ENCODE measurements around the gene DUOX2.
"Not testable (repeated sequence)": the region's sequence is repeated elsewhere in the genome, so short reads cannot be mapped to it uniquely, and the experiment has no call there.

DUOX2 gene

DNA sequence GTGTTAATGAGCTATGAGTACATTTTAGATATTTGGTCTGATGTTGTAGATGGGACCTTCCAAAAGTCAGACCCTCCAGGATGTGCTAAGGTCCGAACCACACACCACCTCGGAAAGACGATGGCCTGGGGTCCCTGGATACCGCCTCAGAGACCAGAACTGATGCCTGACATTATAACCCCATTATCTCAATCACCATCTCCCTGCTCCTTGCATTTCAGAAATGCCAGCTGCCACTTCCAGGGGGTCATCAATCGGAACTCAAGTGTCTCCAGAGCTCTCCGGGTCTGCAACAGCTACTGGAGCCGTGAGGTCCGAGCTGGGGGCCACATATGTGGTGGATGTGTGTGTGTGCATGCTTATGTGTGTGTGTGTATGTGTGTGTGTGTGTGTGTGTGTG is 23.7 kb upstream of the DUOX2 start:
- no peak overlapping the region for H3K4me2 ChIP-seq (ENCODE audit: low read depth, low read length, poor library complexity, severe bottlenecking)
- no peaks in the 10 kb centered on the region for H4K20me1 ChIP-seq (ENCODE audit: insufficient read depth, low read length, poor library complexity, severe bottlenecking)
- no peaks in the 10 kb centered on the region for H3K27me3 ChIP-seq (ENCODE audit: insufficient read depth, low read length, poor library complexity, severe bottlenecking)
- no peak overlapping the region for H3K4me3 ChIP-seq (ENCODE audit: low read length, poor library complexity, severe bottlenecking)
- H3K79me2 ChIP-seq (ENCODE audit: insufficient read depth, low read length) = no peaks in the 10 kb centered on the region
- no peak overlapping the region for H2AFZ ChIP-seq (ENCODE audit: low read length)
- no peaks in the 10 kb centered on the region for H3F3A ChIP-seq (ENCODE audit: low read depth)
- no peak overlapping the region for H3K9ac ChIP-seq (ENCODE audit: low read depth, low read length, poor library complexity, severe bottlenecking)
- H3K9me2 ChIP-seq (replicated peaks; ENCODE audit: low read depth, low read length) = no peaks in the 10 kb centered on the region
- TF ChIP-seq CTCF (conservative IDR thresholded peaks at IDR 0.05; ENCODE audit: low read length) (no peak), EZH2phosphoT487 (IDR thresholded peaks at IDR 0.05; ENCODE audit: borderline replicate concordance) (no peak)
- H3K4me1 ChIP-seq (ENCODE audit: insufficient read depth, low read length, poor library complexity, severe bottlenecking) = no peaks in the 10 kb centered on the region
- no peaks in the 10 kb centered on the region for H3K9me3 ChIP-seq (ENCODE audit: insufficient read depth, low read depth, low read length)
- H3K36me3 ChIP-seq (ENCODE audit: insufficient read depth, low read length) = no peaks in the 10 kb centered on the region

- Histone ChIP-seq H2AFZ (ENCODE audit: low read length) (no peak overlapping the region), H3F3A (ENCODE audit: low read depth) (no peaks in the 10 kb centered on the region), H3K27me3 (ENCODE audit: insufficient read depth, low read length, poor library complexity, severe bottlenecking) (no peaks in the 10 kb centered on the region), H3K9me3 (ENCODE audit: insufficient read depth, low read depth, low read length) (no peaks in the 10 kb centered on the region), H3K4me3 (ENCODE audit: low read length, poor library complexity, severe bottlenecking) (no peak overlapping the region), H3K79me2 (ENCODE audit: insufficient read depth, low read length) (no peaks in the 10 kb centered on the region), H3K36me3 (ENCODE audit: insufficient read depth, low read length) (no peaks in the 10 kb centered on the region), H4K20me1 (ENCODE audit: insufficient read depth, low read length, poor library complexity, severe bottlenecking) (no peaks in the 10 kb centered on the region), H3K4me2 (ENCODE audit: low read depth, low read length, poor library complexity, severe bottlenecking) (no peak overlapping the region), H3K9ac (ENCODE audit: low read depth, low read length, poor library complexity, severe bottlenecking) (no peak overlapping the region), H3K4me1 (ENCODE audit: insufficient read depth, low read length, poor library complexity, severe bottlenecking) (no peaks in the 10 kb centered on the region), H3K9me2 (replicated peaks; ENCODE audit: low read depth, low read length) (no peaks in the 10 kb centered on the region)
- TF ChIP-seq CTCF (conservative IDR thresholded peaks at IDR 0.05; ENCODE audit: low read length) (no peak), EZH2phosphoT487 (IDR thresholded peaks at IDR 0.05; ENCODE audit: borderline replicate concordance) (no peak)
Measured at GRCh38 chr15:45136378-45136764, 22.4 kb upstream of the DUOX2 start.

DNA sequence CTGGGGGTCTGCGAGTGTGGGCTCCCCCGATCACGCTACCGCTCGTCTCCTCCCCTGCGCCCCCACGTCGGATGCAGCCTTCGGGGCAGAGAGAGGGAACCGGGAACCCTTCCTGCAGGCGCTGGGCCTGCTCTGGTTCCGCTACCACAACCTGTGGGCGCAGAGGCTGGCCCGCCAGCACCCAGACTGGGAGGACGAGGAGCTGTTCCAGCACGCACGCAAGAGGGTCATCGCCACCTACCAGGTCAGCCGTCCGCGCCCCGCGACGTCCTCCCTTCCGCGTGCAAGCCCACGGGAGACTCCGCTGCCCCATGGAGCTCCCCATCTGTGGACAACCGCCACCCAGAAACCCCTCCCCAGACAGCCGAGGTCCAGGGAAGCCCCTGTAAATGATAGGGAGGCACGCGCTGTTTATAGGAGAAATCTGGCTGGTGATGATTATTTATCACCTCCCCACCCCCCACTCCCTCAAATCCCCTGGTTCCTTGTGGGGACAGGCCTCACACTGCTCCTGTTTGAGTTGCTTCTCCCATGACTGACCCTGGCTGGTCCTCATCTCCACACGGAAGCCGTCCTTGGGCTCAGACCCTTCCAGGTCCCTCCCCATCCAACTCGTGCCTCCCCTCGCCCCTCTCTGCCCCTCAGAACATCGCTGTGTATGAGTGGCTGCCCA is 21.9 kb upstream of the DUOX2 start:
- H3K27me3 ChIP-seq (ENCODE audit: insufficient read depth, low read length, poor library complexity, severe bottlenecking); H3K79me2 ChIP-seq (ENCODE audit: insufficient read depth, low read length); H3F3A ChIP-seq (ENCODE audit: low read depth); H3K9me2 ChIP-seq (replicated peaks; ENCODE audit: low read depth, low read length); H3K9ac ChIP-seq (ENCODE audit: low read depth, low read length, poor library complexity, severe bottlenecking); H3K36me3 ChIP-seq (ENCODE audit: insufficient read depth, low read length); H3K4me1 ChIP-seq (ENCODE audit: insufficient read depth, low read length, poor library complexity, severe bottlenecking); H4K20me1 ChIP-seq (ENCODE audit: insufficient read depth, low read length, poor library complexity, severe bottlenecking); H3K4me2 ChIP-seq (ENCODE audit: low read depth, low read length, poor library complexity, severe bottlenecking); H2AFZ ChIP-seq (ENCODE audit: low read length); H3K4me3 ChIP-seq (ENCODE audit: low read length, poor library complexity, severe bottlenecking); H3K9me3 ChIP-seq (ENCODE audit: insufficient read depth, low read depth, low read length): not testable (repeated sequence)

All from Loucy (cell line).